IMR-90 (cell line): ENCODE results near the gene PLA2G4C. TPM values are rescaled to one million over a fixed set of nuclear protein-coding genes. Genes with fewer than 3 reads are reported as not detected.
"Not testable (repeated sequence)": the region's sequence is repeated elsewhere in the genome, so short reads cannot be mapped to it uniquely, and the experiment has no call there.

Experiments
- ATAC-seq: fragments of 200-7000 bp; cut with Tn5 transposase; 2 replicates; pipeline ENCODE4 v1.9.1; 2020; ENCODE audit warnings: low read depth, mild to moderate bottlenecking, moderate library complexity
- BruUV-seq: library from RNA; stranded (reverse); fragments of 400-500 nt; replicated peaks from 2 replicates; lab custom pipeline; 2021; lab: Mats Ljungman, UMichigan
- CTCF ChIA-PET: fragments of 300-600 bp; formaldehyde crosslinking; extraction: SDS; loops from one replicate; lab custom pipeline; 2021; ENCODE audit warnings: antibody characterized with exemption; lab: Yijun Ruan, JAX
- POLR2A ChIA-PET: fragments of 300-600 bp; sonication (Branson Sonifier 250); formaldehyde crosslinking; loops from one replicate; lab custom pipeline; 2022; ENCODE audit warnings: antibody characterized with exemption; ENCODE audit not compliant: unreplicated experiment; lab: Charles Lee
- DNase-seq: peaks from one replicate; pipeline ENCODE4 v3.0.0; 2013
- H2AFZ ChIP-seq: replicated peaks from 2 replicates; pipeline ENCODE3; 2013; ENCODE audit warnings: low read length, mild to moderate bottlenecking; ENCODE audit not compliant: poor library complexity
- H2AK5ac ChIP-seq: 2 replicates; pipeline ENCODE4 v1.6.1; 2013; ENCODE audit warnings: low read depth, low read length, inconsistent platforms
- H2AK9ac ChIP-seq: replicated peaks from 2 replicates; pipeline ENCODE3; 2013; ENCODE audit warnings: mild to moderate bottlenecking, low read depth, low read length, moderate library complexity; ENCODE audit not compliant: poor library complexity
- H2BK120ac ChIP-seq: 2 replicates; pipeline ENCODE4 v1.6.1; 2013; ENCODE audit warnings: low read depth, low read length, inconsistent platforms
- H2BK15ac ChIP-seq: 3 replicates; pipeline ENCODE4 v1.6.1; 2013; ENCODE audit warnings: low read depth, low read length, inconsistent platforms
- H2BK20ac ChIP-seq: 2 replicates; pipeline ENCODE4 v1.6.1; 2013; ENCODE audit warnings: low read depth, mild to moderate bottlenecking, inconsistent platforms, low read length, moderate library complexity
- H2BK5ac ChIP-seq: 2 replicates; pipeline ENCODE4 v1.6.1; 2013; ENCODE audit warnings: mild to moderate bottlenecking, low read depth, low read length, inconsistent platforms; ENCODE audit not compliant: poor library complexity, severe bottlenecking
- H3K14ac ChIP-seq: replicated peaks from 2 replicates; pipeline ENCODE4 v1.6.1; 2013; ENCODE audit warnings: low read depth, low read length, inconsistent platforms
- H3K18ac ChIP-seq: 2 replicates; pipeline ENCODE4 v1.6.1; 2013; ENCODE audit warnings: low read depth, low read length, control low read depth
- H3K23ac ChIP-seq: 2 replicates; pipeline ENCODE4 v1.6.1; 2013; ENCODE audit warnings: low read depth, low read length, inconsistent platforms
- H3K27ac ChIP-seq: 2 replicates; pipeline ENCODE4 v1.5.1; 2013; ENCODE audit warnings: mild to moderate bottlenecking, control low read depth, low read length; ENCODE audit not compliant: insufficient read depth
- H3K27me3 ChIP-seq: 2 replicates; pipeline ENCODE4 v1.6.1; 2013; ENCODE audit warnings: low read length; ENCODE audit not compliant: control insufficient read depth, insufficient read depth
- H3K36me3 ChIP-seq: 2 replicates; pipeline ENCODE4 v1.6.1; 2013; ENCODE audit warnings: low read length, mixed read lengths; ENCODE audit not compliant: control insufficient read depth, insufficient read depth
- H3K4ac ChIP-seq: 2 replicates; pipeline ENCODE4 v1.6.1; 2013; ENCODE audit warnings: low read depth, low read length, inconsistent platforms
- H3K4me1 ChIP-seq: 2 replicates; pipeline ENCODE4 v1.6.1; 2013; ENCODE audit warnings: low read length, mixed read lengths; ENCODE audit not compliant: control insufficient read depth, insufficient read depth
- H3K4me2 ChIP-seq: 2 replicates; pipeline ENCODE4 v1.6.1; 2013; ENCODE audit warnings: low read depth, mild to moderate bottlenecking, control low read depth, low read length, moderate library complexity
- H3K4me3 ChIP-seq: 2 replicates; pipeline ENCODE4 v1.5.1; 2013; ENCODE audit warnings: low read depth, mild to moderate bottlenecking, control low read depth, low read length, moderate library complexity; ENCODE audit not compliant: insufficient read depth
- H3K56ac ChIP-seq: 2 replicates; pipeline ENCODE4 v1.6.1; 2013; ENCODE audit warnings: low read length, inconsistent platforms; ENCODE audit not compliant: insufficient read depth; ENCODE audit errors: extremely low read depth
- H3K79me1 ChIP-seq, 2 experiments: 2 replicates each; pipeline ENCODE4 v1.6.1; 2013; ENCODE audit warnings: low read length in 2 of 2, inconsistent platforms in 1 of 2, low read depth in 1 of 2
- H3K9ac ChIP-seq: 2 replicates; pipeline ENCODE4 v1.6.1; 2013; ENCODE audit warnings: low read depth, low read length, control low read depth
- H3K9me1 ChIP-seq: 2 replicates; pipeline ENCODE4 v1.6.1; 2013; ENCODE audit warnings: low read length, inconsistent platforms; ENCODE audit not compliant: insufficient read depth
- H3K9me3 ChIP-seq: 2 replicates; pipeline ENCODE4 v1.6.1; 2013; ENCODE audit warnings: low read length; ENCODE audit not compliant: control insufficient read depth, insufficient read depth
- H4K20me1 ChIP-seq: 2 replicates; pipeline ENCODE4 v1.6.1; 2013; ENCODE audit warnings: low read length, inconsistent platforms; ENCODE audit not compliant: insufficient read depth
- H4K5ac ChIP-seq: 2 replicates; pipeline ENCODE4 v1.6.1; 2013; ENCODE audit warnings: mild to moderate bottlenecking, low read depth, low read length, control low read depth
- H4K8ac ChIP-seq, 2 experiments: 2 replicates each; pipeline ENCODE4 v1.6.1; 2013; ENCODE audit warnings: low read depth in 2 of 2, low read length in 2 of 2, control low read depth in 1 of 2, inconsistent platforms in 1 of 2
- H4K91ac ChIP-seq: 2 replicates; pipeline ENCODE4 v1.6.1; 2013; ENCODE audit warnings: low read depth, low read length, inconsistent platforms; ENCODE audit not compliant: insufficient read depth
- WGBS, 2 experiments: methylation state at CpG; one replicate each; pipeline versions ENCODE4 v1.1.5 to v1.1.7; 2013; ENCODE audit warnings: missing lambda C conversion rate in 2 of 2; ENCODE audit not compliant: insufficient read length in 1 of 2; ENCODE audit errors: extremely low coverage in 2 of 2; 5-methylcytosine and 5-hydroxymethylcytosine counted together
- dilution Hi-C: fragments of 300-500 bp; cut with HindIII; formaldehyde crosslinking; loops from one replicate; pipeline ENCODE4 v1.14.3; 2018; ENCODE audit warnings: low sequenced_read_pairs; ENCODE audit not compliant: unreplicated experiment
- in situ Hi-C: fragments of 300-500 bp; cut with MboI; formaldehyde crosslinking; loops from 3 replicates; pipeline ENCODE4 v1.14.3; 2019; ENCODE audit warnings: low sequenced_read_pairs, inconsistent platforms, mixed read lengths
- intact Hi-C: fragments of 100-400 bp; cut with micrococcal nuclease; formaldehyde crosslinking; loops from 2 replicates; pipeline ENCODE4 v1.10.0; 2022
- polyA plus RNA-seq, 3 experiments: library from polyadenylated mRNA; depleted of rRNA; stranded (reverse); fragments of >200 nt; gene quantifications; 2 replicates each; pipeline ENCODE4 v1.2.3, GENCODE V29; 2012; ENCODE audit warnings: low replicate concordance in 1 of 3
- total RNA-seq: library from RNA; depleted of rRNA; stranded (reverse); fragments of >200 nt; gene quantifications from 2 replicates; pipeline ENCODE4 v1.2.3, GENCODE V29; 2012

PLA2G4C gene
- total and polyA plus RNA-seq, 2 of the 4 experiments (the other 2 are of a cell fraction) = 4.3 to 5.7 TPM

- H3K23ac ChIP-seq, ATAC-seq, H3K4me2 ChIP-seq, H4K91ac ChIP-seq, H2AFZ ChIP-seq, H3K4ac ChIP-seq, H4K20me1 ChIP-seq, POLR2A ChIA-PET, H4K8ac ChIP-seq, H2BK15ac ChIP-seq, H2BK5ac ChIP-seq, in situ Hi-C loops, intact Hi-C loops, H3K4me1 ChIP-seq, H3K27me3 ChIP-seq, H3K4me3 ChIP-seq, BruUV-seq, H3K14ac ChIP-seq, H2BK120ac ChIP-seq, H3K9ac ChIP-seq, H3K27ac ChIP-seq, H4K5ac ChIP-seq, H2AK5ac ChIP-seq, H3K36me3 ChIP-seq, H2BK20ac ChIP-seq, H3K9me3 ChIP-seq, H3K9me1 ChIP-seq, H3K56ac ChIP-seq, H2AK9ac ChIP-seq, DNase-seq, H3K79me1 ChIP-seq, H3K18ac ChIP-seq, dilution Hi-C loops: not testable (repeated sequence)
- 80% methylated on average over 1 of the region's 3 CpGs; no CpG with 5 or more reads in 1 of the 2 experiments for WGBS, 2 experiments
- CTCF ChIA-PET = interaction anchor here (0.7 kb wide), 1 partner anchor 107 kb away, joined by 3 read pairs; no protein-coding TSS in a partner anchor
Observed at GRCh38 chr19:48070177-48070769, 40.3 kb downstream of the PLA2G4C start.
